BLaER1 treated with 17β-estradiol and CSF1 and Interleukin-3, amounts not matched to agents 10 nM and 100 nM (cell line): ENCODE data around the gene CHADL.

Experiments
- H3K27ac ChIP-seq, 11 experiments: shearing (Covaris generic); formaldehyde crosslinking; 2 replicates each; pipeline ENCODE4 v1.8.1; 2022
- H3K27me3 ChIP-seq, 11 experiments: shearing (Covaris generic); formaldehyde crosslinking; 2 replicates each; pipeline ENCODE4 v1.8.1; 2022
- H3K36me3 ChIP-seq, 11 experiments: shearing (Covaris generic); formaldehyde crosslinking; 2 replicates each; pipeline ENCODE4 v1.8.1; 2022
- H3K4me1 ChIP-seq, 10 experiments: shearing (Covaris generic); formaldehyde crosslinking; 2 replicates each; pipeline ENCODE4 v1.8.1; 2022
- H3K4me2 ChIP-seq, 11 experiments: shearing (Covaris generic); formaldehyde crosslinking; 2 replicates each; pipeline ENCODE4 v1.8.1; 2022
- H3K4me3 ChIP-seq, 10 experiments: shearing (Covaris generic); formaldehyde crosslinking; 2 replicates each; pipeline ENCODE4 v1.8.1; 2022
- H3K9ac ChIP-seq, 11 experiments: shearing (Covaris generic); formaldehyde crosslinking; 2 replicates each; pipeline ENCODE4 v1.8.1; 2022
- H3K9me3 ChIP-seq, 11 experiments: shearing (Covaris generic); formaldehyde crosslinking; replicated peaks in 1 of 11; 2 replicates each; pipeline ENCODE4 v1.8.1; 2022
- H4K20me1 ChIP-seq, 11 experiments: shearing (Covaris generic); formaldehyde crosslinking; 2 replicates each; pipeline ENCODE4 v1.8.1; 2022
- Cebpa-rat ChIP-seq, 11 experiments: shearing (Covaris generic); IDR thresholded peaks; 2 replicates each; pipeline ENCODE4 v1.8.1; 2022

Gene CHADL

DNA sequence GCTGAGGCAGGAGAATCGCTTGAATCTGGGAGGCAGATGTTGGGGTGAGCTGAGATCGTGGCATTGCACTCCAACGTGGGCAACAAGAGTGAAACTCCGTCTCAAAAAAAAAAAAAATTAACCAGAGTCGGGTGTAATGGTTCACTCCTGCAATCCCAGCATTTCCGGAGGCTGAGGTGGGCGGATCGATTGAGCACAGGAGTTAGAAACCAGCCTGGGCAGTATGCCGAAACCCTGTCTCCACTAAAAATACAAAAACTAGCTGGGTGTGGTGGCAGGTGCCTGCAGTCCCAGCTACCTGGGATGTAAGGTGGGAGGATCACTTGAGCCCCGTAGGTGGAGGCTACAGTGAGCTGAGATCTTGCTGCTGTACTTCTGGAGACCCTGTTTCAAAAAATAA lies 43.7 kb upstream of the CHADL start:
- H3K9ac ChIP-seq: peak overlapping the region; percentile 84 to 94 (median 91)
- peaks cover 29 to 46% (median 37%) of the 10 kb centered on the region in 10 experiments for H3K4me1 ChIP-seq
- peak overlapping the region; percentile 82 to 98 (median 87) for H3K4me2 ChIP-seq
- no peaks in the 10 kb centered on the region for H3K9me3 ChIP-seq
- no peak for TF ChIP-seq Cebpa-rat (IDR thresholded peaks at IDR 0.05)
- H3K4me3 ChIP-seq: peak overlapping the region in 9 of 10 experiments; percentile 88 to 99 (median 93); a peak in 16 of 20 replicates
- peaks cover 44 to 56% (median 55%) of the 10 kb centered on the region in 11 experiments for H3K36me3 ChIP-seq
- H3K27ac ChIP-seq: peak overlapping the region in 1 of 11 experiments; percentile 93; a peak in 1 of 22 replicates
- H4K20me1 ChIP-seq: peaks cover 0 to 63% (median 52%) of the 10 kb centered on the region in 11 experiments; a peak in 18 of 22 replicates
- no peaks in the 10 kb centered on the region for H3K27me3 ChIP-seq

DNA sequence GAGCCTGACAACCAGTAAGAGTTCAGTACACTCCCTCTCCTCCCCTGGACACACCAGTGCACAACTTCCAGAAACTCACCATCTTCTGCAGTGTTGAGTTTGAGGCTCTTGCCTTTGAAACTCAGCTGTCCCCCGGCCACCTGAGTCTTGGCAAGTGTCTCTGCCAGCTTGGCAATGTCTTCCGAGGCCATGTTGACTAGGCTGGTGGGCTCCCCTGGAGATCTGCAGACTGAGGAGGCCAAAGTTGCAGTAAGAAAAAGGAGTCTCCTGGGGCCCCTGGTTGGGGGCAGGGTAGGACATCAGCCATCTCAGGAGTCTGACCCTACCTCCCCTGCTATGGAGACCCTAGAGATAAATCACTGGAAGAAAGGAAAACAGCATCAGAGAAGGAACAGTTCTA lies 40.1 kb upstream of the CHADL start:
- no peak for TF ChIP-seq Cebpa-rat (IDR thresholded peaks at IDR 0.05)
- no peaks in the 10 kb centered on the region for H3K27me3 ChIP-seq
- no peak overlapping the region for H3K27ac ChIP-seq
- H3K36me3 ChIP-seq: peaks cover 72 to 92% (median 89%) of the 10 kb centered on the region in 11 experiments
- peak overlapping the region in 1 of 11 experiments; percentile 18; a peak in 1 of 22 replicates for H3K9ac ChIP-seq
- H3K4me3 ChIP-seq: no peak overlapping the region
- peaks cover 11 to 27% (median 20%) of the 10 kb centered on the region in 10 experiments for H3K4me1 ChIP-seq
- H3K9me3 ChIP-seq: no peaks in the 10 kb centered on the region
- H3K4me2 ChIP-seq: no peak overlapping the region
- H4K20me1 ChIP-seq: peaks cover 0 to 95% (median 69%) of the 10 kb centered on the region in 11 experiments; a peak in 19 of 22 replicates

DNA sequence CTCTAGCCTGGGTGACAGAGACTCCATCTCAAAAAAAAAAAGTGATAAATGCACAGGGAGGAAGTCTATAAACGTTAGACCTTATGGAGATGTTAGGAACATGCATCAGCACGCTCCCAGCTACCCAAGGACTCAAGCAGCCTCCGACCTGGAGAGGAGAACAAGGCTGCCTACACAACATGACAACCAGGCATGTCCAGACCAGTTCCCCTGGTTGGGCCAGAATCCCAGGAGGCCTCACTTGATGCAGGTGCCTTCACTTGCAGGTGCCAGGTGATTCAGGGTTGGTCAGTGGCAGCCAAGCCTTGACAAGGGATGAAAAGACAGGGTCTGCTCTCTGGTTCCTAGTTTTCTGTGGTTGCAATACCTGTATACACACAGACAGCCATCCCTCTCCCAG lies 39.3 kb upstream of the CHADL start:
- Histone ChIP-seq H4K20me1 (peaks cover 0 to 97% (median 72%) of the 10 kb centered on the region in 11 experiments; a peak in 19 of 22 replicates), H3K4me2 (no peak overlapping the region), H3K36me3 (peaks cover 80 to 99% (median 97%) of the 10 kb centered on the region in 11 experiments), H3K9ac (no peak overlapping the region), H3K4me1 (peaks cover 10 to 25% (median 18%) of the 10 kb centered on the region in 10 experiments), H3K27ac (no peak overlapping the region), H3K9me3 (no peaks in the 10 kb centered on the region), H3K4me3 (no peak overlapping the region), H3K27me3 (no peaks in the 10 kb centered on the region)
- TF ChIP-seq Cebpa-rat (IDR thresholded peaks at IDR 0.05): no peak

DNA sequence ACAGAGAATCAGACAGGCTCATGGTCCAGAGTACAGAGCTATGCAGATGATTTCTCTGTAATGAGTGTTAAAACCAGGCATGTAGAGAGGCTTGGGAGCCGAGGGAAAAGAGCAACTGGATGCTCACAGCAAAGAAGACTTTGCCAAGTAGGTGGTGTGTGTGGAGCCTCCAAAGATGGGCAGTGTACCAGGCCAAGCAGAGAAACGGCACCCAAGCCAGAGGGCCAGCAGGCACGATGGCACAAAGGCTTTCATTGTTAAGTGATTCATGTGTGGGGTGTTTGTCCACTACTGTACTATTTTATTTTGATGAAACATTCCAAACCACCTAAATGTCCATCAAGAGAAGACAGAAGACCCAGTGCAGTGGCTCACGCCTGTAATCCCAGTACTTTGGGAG lies 34.1 kb upstream of the CHADL start:
- peaks cover 90 to 100% (median 98%) of the 10 kb centered on the region in 11 experiments for H3K36me3 ChIP-seq
- H4K20me1 ChIP-seq: peaks cover 0 to 97% (median 65%) of the 10 kb centered on the region in 11 experiments; a peak in 17 of 22 replicates

DNA sequence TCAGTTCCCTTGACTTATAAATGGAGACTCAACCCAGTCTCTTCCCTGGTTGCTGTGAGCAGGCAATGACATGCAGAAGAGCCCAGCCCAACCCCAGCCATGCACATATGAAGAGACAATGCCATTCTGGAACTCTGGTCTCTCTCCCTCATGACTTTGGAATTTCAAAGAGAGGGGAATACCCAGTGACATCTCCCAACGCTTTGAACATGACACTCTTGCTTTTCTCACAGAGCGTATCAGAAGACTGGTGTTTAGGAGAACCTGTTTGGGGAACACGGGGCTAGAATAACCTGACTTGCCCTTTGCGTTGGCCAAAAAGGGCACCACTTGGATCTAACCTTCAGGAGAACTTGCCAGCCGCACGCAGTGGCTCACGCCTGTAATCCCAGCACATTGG lies 32.4 kb upstream of the CHADL start:
- no peak overlapping the region for H3K4me3 ChIP-seq
- TF ChIP-seq Cebpa-rat (IDR thresholded peaks at IDR 0.05): no peak
- H3K36me3 ChIP-seq: peaks cover 90 to 100% (median 98%) of the 10 kb centered on the region in 11 experiments

More for the DNA sequence above, 34.1 kb upstream of the CHADL start:
- Histone ChIP-seq H3K27ac (no peak overlapping the region), H3K4me3 (no peak overlapping the region), H3K9ac (no peak overlapping the region), H3K9me3 (no peaks in the 10 kb centered on the region), H3K27me3 (no peaks in the 10 kb centered on the region), H3K4me2 (no peak overlapping the region), H3K4me1 (no peaks in the 10 kb centered on the region)
- TF ChIP-seq Cebpa-rat (IDR thresholded peaks at IDR 0.05): no peak

DNA sequence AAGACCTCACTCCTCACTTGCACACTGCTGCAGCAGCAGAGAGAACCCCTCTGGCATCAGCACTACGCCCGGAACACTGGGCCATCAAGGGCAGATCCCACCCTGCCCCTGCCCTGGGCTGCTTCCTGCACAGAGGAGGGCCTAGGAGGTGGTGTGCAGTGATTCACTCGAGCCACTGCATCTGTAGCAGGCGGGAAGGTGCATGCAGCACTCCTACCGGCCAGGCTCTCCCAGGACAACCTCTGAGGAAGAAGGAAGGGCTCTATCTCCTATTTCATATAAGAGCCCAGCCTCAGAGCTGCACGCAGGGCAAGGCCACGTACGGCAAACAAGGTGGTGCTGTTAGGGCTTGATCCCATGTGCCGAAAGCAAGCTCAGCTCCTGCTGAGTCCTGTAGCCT lies 31.1 kb upstream of the CHADL start:
- TF ChIP-seq Cebpa-rat (IDR thresholded peaks at IDR 0.05): no peak
- Histone ChIP-seq H3K27ac (no peak overlapping the region), H3K36me3 (peaks cover 94 to 100% (median 99%) of the 10 kb centered on the region in 11 experiments)

More for the DNA sequence above, 32.4 kb upstream of the CHADL start:
- H3K9ac ChIP-seq: no peak overlapping the region
- no peaks in the 10 kb centered on the region for H3K4me1 ChIP-seq
- no peaks in the 10 kb centered on the region for H3K9me3 ChIP-seq
- no peaks in the 10 kb centered on the region for H3K27me3 ChIP-seq
- no peak overlapping the region for H3K27ac ChIP-seq
- H4K20me1 ChIP-seq: peaks cover 0 to 97% (median 64%) of the 10 kb centered on the region in 11 experiments; a peak in 17 of 22 replicates
- H3K4me2 ChIP-seq: no peak overlapping the region

DNA sequence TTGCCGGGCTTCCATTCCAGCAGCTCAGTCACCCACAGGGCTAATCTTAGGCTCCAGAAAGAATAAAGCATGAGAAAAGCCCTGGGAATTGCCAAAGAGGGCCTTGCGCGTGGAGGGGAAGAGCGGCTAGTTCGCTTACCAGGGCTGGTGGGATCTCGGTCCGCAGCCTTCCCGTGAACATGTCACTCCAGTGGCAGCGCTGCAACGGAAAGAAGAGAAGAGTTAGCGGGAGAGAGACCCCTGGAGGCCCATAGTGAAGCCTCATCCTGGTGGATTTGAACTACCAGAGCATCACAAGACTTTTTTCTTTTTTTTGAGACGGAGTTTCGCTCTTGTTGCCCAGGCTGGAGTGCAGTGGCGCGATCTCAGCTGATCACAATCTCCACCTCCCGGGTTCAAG lies 27.2 kb upstream of the CHADL start:
- Histone ChIP-seq H3K36me3 (peaks cover 92 to 100% (median 97%) of the 10 kb centered on the region in 11 experiments), H4K20me1 (peaks cover 0 to 100% (median 82%) of the 10 kb centered on the region in 11 experiments; a peak in 17 of 22 replicates), H3K4me2 (no peak overlapping the region), H3K4me3 (no peak overlapping the region), H3K27me3 (no peaks in the 10 kb centered on the region), H3K27ac (no peak overlapping the region), H3K9me3 (no peaks in the 10 kb centered on the region), H3K4me1 (no peaks in the 10 kb centered on the region), H3K9ac (no peak overlapping the region)
- TF ChIP-seq Cebpa-rat (IDR thresholded peaks at IDR 0.05): no peak

More for the DNA sequence above, 31.1 kb upstream of the CHADL start:
- H3K4me1 ChIP-seq: no peaks in the 10 kb centered on the region
- no peaks in the 10 kb centered on the region for H3K27me3 ChIP-seq
- H3K9me3 ChIP-seq: no peaks in the 10 kb centered on the region
- H3K9ac ChIP-seq: no peak overlapping the region
- H3K4me3 ChIP-seq: no peak overlapping the region
- no peak overlapping the region for H3K4me2 ChIP-seq
- H4K20me1 ChIP-seq: peaks cover 0 to 99% (median 67%) of the 10 kb centered on the region in 11 experiments; a peak in 17 of 22 replicates

DNA sequence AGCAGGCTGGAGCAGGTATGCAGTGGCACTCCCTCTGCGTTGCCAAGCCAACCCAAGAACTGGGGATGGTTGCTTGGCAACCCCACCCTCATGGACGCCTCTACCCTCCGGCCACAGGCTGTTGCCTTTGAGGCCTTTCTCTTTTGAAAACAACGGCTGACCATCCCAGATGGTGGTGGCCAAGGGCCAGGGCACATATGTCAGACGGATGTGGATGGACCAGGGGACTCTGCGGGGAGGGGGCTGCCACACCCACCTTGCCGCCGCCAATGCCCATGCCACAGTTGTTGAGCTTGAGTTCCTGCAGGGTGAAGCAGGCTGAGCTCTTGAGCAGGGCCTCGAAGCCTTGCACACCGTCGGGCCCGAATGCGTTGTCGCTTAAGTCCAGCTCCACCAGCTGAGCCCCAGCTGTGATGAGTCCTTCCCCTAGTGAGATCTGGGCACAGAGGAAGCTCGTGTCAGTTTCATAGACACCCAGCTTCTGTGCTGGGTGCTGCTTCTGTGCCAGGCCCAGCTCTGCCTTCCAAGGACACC lies 23.7 kb upstream of the CHADL start:
- Histone ChIP-seq H3K27ac (no peak overlapping the region), H3K36me3 (peaks cover 94 to 100% (median 98%) of the 10 kb centered on the region in 11 experiments), H3K9ac (no peak overlapping the region), H3K4me2 (no peak overlapping the region), H3K4me3 (no peak overlapping the region), H3K9me3 (no peaks in the 10 kb centered on the region), H4K20me1 (peaks cover 0 to 100% (median 84%) of the 10 kb centered on the region in 11 experiments; a peak in 17 of 22 replicates), H3K4me1 (no peaks in the 10 kb centered on the region), H3K27me3 (no peaks in the 10 kb centered on the region)
- no peak for TF ChIP-seq Cebpa-rat (IDR thresholded peaks at IDR 0.05)

DNA sequence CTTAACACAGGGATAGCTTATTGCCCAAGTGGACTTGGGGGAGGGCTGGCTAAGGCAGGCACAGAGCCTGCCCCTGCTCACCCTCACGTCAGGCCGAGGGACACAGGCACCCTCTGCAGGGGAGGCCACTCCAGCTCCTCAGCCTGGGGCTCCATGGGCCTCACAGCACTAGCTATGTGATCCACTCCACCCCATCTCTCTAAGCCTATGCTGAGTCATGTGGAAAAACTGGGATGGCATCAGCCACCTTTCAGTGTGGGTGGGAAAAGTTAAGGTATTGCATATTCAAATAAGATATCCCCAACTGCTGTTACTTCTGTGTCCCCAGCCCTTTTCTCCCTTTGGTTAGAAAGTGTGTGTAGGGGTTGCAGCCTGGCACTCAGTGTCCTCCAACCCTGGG lies 23.0 kb upstream of the CHADL start:
- H4K20me1 ChIP-seq: peaks cover 0 to 99% (median 77%) of the 10 kb centered on the region in 11 experiments; a peak in 17 of 22 replicates
- no peaks in the 10 kb centered on the region for H3K9me3 ChIP-seq
- no peak for TF ChIP-seq Cebpa-rat (IDR thresholded peaks at IDR 0.05)
- H3K4me1 ChIP-seq: no peaks in the 10 kb centered on the region
- H3K27ac ChIP-seq: no peak overlapping the region
- peaks cover 94 to 100% (median 98%) of the 10 kb centered on the region in 11 experiments for H3K36me3 ChIP-seq
- no peak overlapping the region for H3K4me3 ChIP-seq
- H3K4me2 ChIP-seq: no peak overlapping the region
- H3K9ac ChIP-seq: no peak overlapping the region
- no peaks in the 10 kb centered on the region for H3K27me3 ChIP-seq
